Gastroesophageal sphincter (tissue), 4 donors: ENCODE measurements around the gene LAMB1. TPM values are rescaled to one million over a fixed set of nuclear protein-coding genes. Genes with fewer than 3 reads are reported as not detected.
"Not testable (repeated sequence)": the region's sequence is repeated elsewhere in the genome, so short reads cannot be mapped to it uniquely, and the experiment has no call there.

Experiments used
- ATAC-seq: fragments of 150-250 bp; one replicate; pipeline ENCODE4 v1.9.1; 2016; ENCODE audit warnings: mild to moderate bottlenecking, moderate library complexity
- H3K27ac ChIP-seq, 4 donors: fragments of 200-600 bp; sonication (generic) in 3 of 4; 1 replicate in 3 of 4; 2 replicates in 1 of 4; pipeline ENCODE4 v1.5.1; 2016 to 2019
- H3K27me3 ChIP-seq: fragments of 200-600 bp; sonication (generic); one replicate; pipeline ENCODE4 v1.5.1; 2019
- H3K36me3 ChIP-seq, 2 donors: fragments of 200-600 bp; sonication (generic); one replicate each; pipeline ENCODE4 v1.5.1; 2019; ENCODE audit warnings: control low read depth in 1 of 2
- H3K4me1 ChIP-seq, 3 donors: fragments of 200-600 bp; sonication (generic); 1 replicate in 2 of 3; 2 replicates in 1 of 3; pipeline ENCODE4 v1.5.1; 2016 to 2019; ENCODE audit warnings: control low read depth in 2 of 3
- H3K4me3 ChIP-seq, 2 donors: fragments of 200-600 bp; sonication (generic); one replicate each; pipeline ENCODE4 v1.5.1; 2019; ENCODE audit warnings: mild to moderate bottlenecking in 1 of 2, moderate library complexity in 1 of 2
- H3K9me3 ChIP-seq, 3 donors: fragments of 200-600 bp; sonication (generic); one replicate each; pipeline ENCODE4 v1.5.1; 2017 to 2019; ENCODE audit warnings: control low read depth in 2 of 3
- EP300 ChIP-seq: sonication (generic); formaldehyde crosslinking; IDR thresholded peaks from one replicate; pipeline ENCODE4 v1.6.1; 2017; ENCODE audit warnings: antibody characterized with exemption, mild to moderate bottlenecking
- POLR2A ChIP-seq, 2 donors: fragments of 450-650 bp; IDR thresholded peaks; one replicate each; pipeline ENCODE4 v1.6.1; 2017; ENCODE audit warnings: antibody characterized with exemption in 2 of 2, mild to moderate bottlenecking in 2 of 2, moderate library complexity in 1 of 2
- POLR2AphosphoS5 ChIP-seq: sonication (generic); formaldehyde crosslinking; IDR thresholded peaks from one replicate; pipeline ENCODE4 v1.6.1; 2017; ENCODE audit warnings: antibody characterized with exemption
- WGBS, 2 donors: methylation state at CpG; one replicate each; pipeline ENCODE4 v1.1.5; 2018; ENCODE audit warnings: low coverage in 1 of 2; 5-methylcytosine and 5-hydroxymethylcytosine counted together
- total RNA-seq, 4 donors: library from RNA; depleted of rRNA; stranded (reverse); fragments of >200 nt; gene quantifications; one replicate each; pipeline ENCODE4 v1.1.0, GENCODE V29; 2016
- TF ChIP-seq, protein P1 (sequence below), 4 experiments: fragments of 200-600 bp in 2 of 4; fragments of 450-650 bp in 2 of 4; sonication (generic) in 1 of 4; IDR thresholded peaks; one replicate each; pipeline ENCODE4 v1.5.1; 2017 to 2019; ENCODE audit warnings: antibody characterized with exemption in 4 of 4, mild to moderate bottlenecking in 2 of 4, moderate library complexity in 2 of 4

The LAMB1 gene
- total RNA-seq, 4 donors from 2014 or later: 130 to 193 (median 179) TPM

DNA sequence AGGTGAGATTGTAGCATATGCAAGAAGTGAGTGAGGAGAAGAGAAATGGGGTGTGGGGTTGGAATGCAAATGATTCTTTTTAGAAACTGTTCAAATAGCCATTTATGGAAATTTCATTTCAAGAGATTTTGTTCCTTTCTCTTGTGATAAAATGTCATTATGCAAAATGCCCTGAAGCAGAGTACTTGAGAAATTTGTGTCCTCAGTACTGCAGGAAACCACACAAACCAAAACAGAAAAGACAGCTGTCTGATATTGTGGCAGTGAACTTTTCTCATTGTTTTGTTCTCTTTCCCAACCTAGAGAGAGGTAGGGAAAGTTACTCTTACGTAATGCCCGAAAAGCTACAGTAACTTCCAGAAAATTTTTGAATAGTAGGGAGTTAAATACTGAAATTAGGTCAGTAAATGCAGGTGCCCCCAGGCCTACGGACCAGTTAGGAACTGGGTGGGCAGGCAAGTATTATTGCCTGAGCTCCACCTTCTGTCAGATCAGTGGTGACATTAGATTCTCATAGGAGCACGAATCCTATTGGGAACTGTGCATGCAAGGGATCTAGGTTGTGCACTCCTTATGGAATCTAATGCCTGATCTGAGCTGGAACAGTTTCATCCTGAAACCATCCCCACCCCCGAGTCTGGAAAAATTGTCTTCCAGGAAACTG, 78.0 kb downstream of the LAMB1 start:
- H3K27ac ChIP-seq: peak overlapping the region in 3 of 4 donors; percentile 31 to 52 (median 38)

DNA sequence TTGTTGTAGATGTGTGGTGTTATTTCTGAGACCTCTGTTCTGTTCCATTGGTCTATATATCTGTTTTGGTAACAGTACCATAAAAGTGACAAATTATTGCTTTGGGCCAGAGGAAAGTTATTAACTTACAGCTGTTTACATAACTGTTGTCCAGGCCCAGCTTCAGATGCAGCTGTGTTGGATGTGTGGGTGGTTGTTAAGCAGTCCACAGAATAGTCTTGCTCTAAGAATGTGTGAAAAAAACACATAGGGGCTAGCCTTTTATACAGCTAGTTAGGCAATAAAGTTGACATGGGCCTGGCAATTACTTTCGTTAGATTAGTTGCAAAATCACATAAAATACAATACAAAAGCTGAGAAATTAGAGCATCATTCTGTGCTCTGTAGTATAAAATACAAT, 80.1 kb downstream of the LAMB1 start:
- no peak overlapping the region for H3K4me3 ChIP-seq
- H3K4me1 ChIP-seq: peaks cover 0 to 31% (median 4%) of the 10 kb centered on the region in 3 donors
- peaks cover 2 to 84% of the 10 kb centered on the region in 2 donors for H3K36me3 ChIP-seq
- WGBS, 2 donors: 38 to 50% methylated on average over 1 of the region's 1 CpG
- TF ChIP-seq EP300 (no peak), POLR2AphosphoS5 (peak; percentile 8)
- peak; percentile 50 for ATAC-seq
- no peaks in the 10 kb centered on the region for H3K9me3 ChIP-seq
- H3K27ac ChIP-seq: peak overlapping the region in 3 of 4 donors; percentile 14 to 41 (median 38)
- H3K27me3 ChIP-seq: no peaks in the 10 kb centered on the region

More for the DNA sequence above, 78.0 kb downstream of the LAMB1 start:
- peaks cover 0 to 31% (median 4%) of the 10 kb centered on the region in 3 donors for H3K4me1 ChIP-seq
- H3K9me3 ChIP-seq: no peaks in the 10 kb centered on the region
- 67 to 70% methylated on average over 4 to 5 of the region's 5 CpGs for WGBS, 2 donors
- TF ChIP-seq, protein P1, sequence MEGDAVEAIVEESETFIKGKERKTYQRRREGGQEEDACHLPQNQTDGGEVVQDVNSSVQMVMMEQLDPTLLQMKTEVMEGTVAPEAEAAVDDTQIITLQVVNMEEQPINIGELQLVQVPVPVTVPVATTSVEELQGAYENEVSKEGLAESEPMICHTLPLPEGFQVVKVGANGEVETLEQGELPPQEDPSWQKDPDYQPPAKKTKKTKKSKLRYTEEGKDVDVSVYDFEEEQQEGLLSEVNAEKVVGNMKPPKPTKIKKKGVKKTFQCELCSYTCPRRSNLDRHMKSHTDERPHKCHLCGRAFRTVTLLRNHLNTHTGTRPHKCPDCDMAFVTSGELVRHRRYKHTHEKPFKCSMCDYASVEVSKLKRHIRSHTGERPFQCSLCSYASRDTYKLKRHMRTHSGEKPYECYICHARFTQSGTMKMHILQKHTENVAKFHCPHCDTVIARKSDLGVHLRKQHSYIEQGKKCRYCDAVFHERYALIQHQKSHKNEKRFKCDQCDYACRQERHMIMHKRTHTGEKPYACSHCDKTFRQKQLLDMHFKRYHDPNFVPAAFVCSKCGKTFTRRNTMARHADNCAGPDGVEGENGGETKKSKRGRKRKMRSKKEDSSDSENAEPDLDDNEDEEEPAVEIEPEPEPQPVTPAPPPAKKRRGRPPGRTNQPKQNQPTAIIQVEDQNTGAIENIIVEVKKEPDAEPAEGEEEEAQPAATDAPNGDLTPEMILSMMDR (IDR thresholded peaks at IDR 0.05): no peak
- no peak for TF ChIP-seq POLR2AphosphoS5
- TF ChIP-seq POLR2A (IDR thresholded peaks at IDR 0.05): no peak
- no peak for TF ChIP-seq EP300
- H3K36me3 ChIP-seq: peaks cover 0 to 85% of the 10 kb centered on the region in 2 donors
- no peak overlapping the region for H3K4me3 ChIP-seq
- ATAC-seq: peak; percentile 40
- H3K27me3 ChIP-seq: no peaks in the 10 kb centered on the region

GRCh38 chr7:107921826-107922225, 81.1 kb downstream of the LAMB1 start:
- ATAC-seq, H3K27ac ChIP-seq, H3K27me3 ChIP-seq, H3K4me3 ChIP-seq, H3K9me3 ChIP-seq: not testable (repeated sequence)
- WGBS, 2 donors: 50 to 100% methylated on average over 2 of the region's 2 CpGs
- peaks cover 2 to 84% of the 10 kb centered on the region in 2 donors for H3K36me3 ChIP-seq
- H3K4me1 ChIP-seq: peaks cover 0 to 31% (median 4%) of the 10 kb centered on the region in 3 donors

- TF ChIP-seq EP300: no peak
- no peak for TF ChIP-seq POLR2AphosphoS5
- TF ChIP-seq POLR2A (IDR thresholded peaks at IDR 0.05): no peak
- TF ChIP-seq, protein P1 (IDR thresholded peaks at IDR 0.05): no peak
- Histone ChIP-seq H3K4me1 (peaks cover 0 to 28% (median 4%) of the 10 kb centered on the region in 3 donors), H3K4me3 (no peak overlapping the region), H3K36me3 (peaks cover 2 to 83% of the 10 kb centered on the region in 2 donors), H3K27me3 (no peaks in the 10 kb centered on the region), H3K27ac (peak overlapping the region; percentile 39 to 58 (median 48)), H3K9me3 (no peaks in the 10 kb centered on the region)
- WGBS, 2 donors: 0 to 43% methylated on average over 1 of the region's 1 CpG
- ATAC-seq: no peak
These were observed 82.8 kb downstream of the LAMB1 start for GRCh38 chr7:107920048-107920772.

DNA sequence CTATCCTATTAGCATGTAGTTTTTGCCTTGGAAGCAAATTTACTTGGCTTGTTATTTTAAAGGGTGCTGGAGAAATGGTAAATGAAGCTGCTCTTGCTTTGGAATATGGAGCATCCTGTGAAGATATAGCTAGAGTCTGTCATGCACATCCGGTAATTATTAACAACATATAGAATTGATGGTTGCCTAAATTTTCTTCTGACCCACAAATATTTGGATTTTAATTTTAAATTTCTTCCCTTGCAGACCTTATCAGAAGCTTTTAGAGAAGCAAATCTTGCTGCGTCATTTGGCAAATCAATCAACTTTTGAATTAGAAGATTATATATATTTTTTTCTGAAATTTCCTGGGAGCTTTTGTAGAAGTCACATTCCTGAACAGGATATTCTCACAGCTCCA, 84.0 kb downstream of the LAMB1 start:
- Histone ChIP-seq H3K27ac (no peak overlapping the region), H3K4me3 (no peak overlapping the region), H3K9me3 (no peaks in the 10 kb centered on the region), H3K4me1 (peaks cover 0 to 26% (median 4%) of the 10 kb centered on the region in 3 donors), H3K27me3 (no peaks in the 10 kb centered on the region), H3K36me3 (peaks cover 2 to 71% of the 10 kb centered on the region in 2 donors)
- WGBS, 2 donors: 94 to 100% methylated on average over 2 of the region's 2 CpGs
- TF ChIP-seq POLR2A (IDR thresholded peaks at IDR 0.05): no peak
- no peak for TF ChIP-seq EP300
- TF ChIP-seq, protein P1 (IDR thresholded peaks at IDR 0.05): no peak
- TF ChIP-seq POLR2AphosphoS5: no peak
- no peak for ATAC-seq
